ENCODE measurements around the gene TIE1. TPM values are rescaled to one million over a fixed set of nuclear protein-coding genes. Genes with fewer than 3 reads are reported as not detected.

Gene TIE1
- total and polyA plus RNA-seq, 9 of the 15 experiments (the other 6 are each of a cell fraction or from before 2014, with no cell fraction given), result 0.07 to 0.49 (median 0.14) TPM; not detected in 4

- intact Hi-C loops (cut with micrococcal nuclease) (no loop called here), in situ Hi-C loops (cut with MboI) (no loop called here)
- POLR2A ChIA-PET, result interaction anchor here (1.1 kb wide), 1 partner anchor 18 kb away, joined by 3 read pairs; no protein-coding TSS in a partner anchor
- BruUV-seq (replicated peaks), result no TSS peak
- Histone ChIP-seq H4K20me1 (replicated peaks; ENCODE audit: control insufficient read depth, insufficient read depth, low read length) (no peaks in the 10 kb centered on the region), H3K27me3 (ENCODE audit: control insufficient read depth in 2 of 2, insufficient read depth in 2 of 2, low read length in 2 of 2) (no peaks in the 10 kb centered on the region), H2AFZ (ENCODE audit: low read depth, low read length) (no peak overlapping the region), H3K27ac (ENCODE audit: extremely low read depth, low read depth, low read length) (no peak overlapping the region), H3K4me1 (replicated peaks in 1 of 2; ENCODE audit: control insufficient read depth in 2 of 2, insufficient read depth in 2 of 2, low read length in 2 of 2) (peaks cover 13 to 21% of the 10 kb centered on the region in 2 experiments; a peak in 4 of 5 replicates), H3K4me3 (no peak overlapping the region), H3K9ac (ENCODE audit: insufficient read depth in 1 of 2, low read depth in 2 of 2, low read length in 2 of 2) (no peak overlapping the region), H3K79me2 (ENCODE audit: control insufficient read depth, insufficient read depth, low read length) (no peaks in the 10 kb centered on the region), H3K9me1 (ENCODE audit: control insufficient read depth, insufficient read depth, low read length) (no peaks in the 10 kb centered on the region), H3K9me3 (replicated peaks; ENCODE audit: control insufficient read depth, insufficient read depth, low read depth, low read length) (no peaks in the 10 kb centered on the region), H3K36me3 (ENCODE audit: control insufficient read depth, insufficient read depth, low read length) (no peaks in the 10 kb centered on the region), H3K4me2 (ENCODE audit: insufficient read depth, low read length) (no peak overlapping the region)
- CTCF ChIA-PET (ENCODE audit: low intra/inter-chr PET ratio), result no interaction called here
- DNase-seq (ENCODE audit: extremely low read depth in 1 of 4, low spot score in 3 of 4), result no peak
- WGBS (ENCODE audit: insufficient coverage, low coverage, missing lambda C conversion rate), result 76% methylated on average over 18 of the region's 22 CpGs
- ATAC-seq, result no peak
- no peak for TF ChIP-seq NR2F6 (CRISPR knock-in tag; IDR thresholded peaks at IDR 0.05)
- TF ChIP-seq TFAP4 (CRISPR knock-in tag; IDR thresholded peaks at IDR 0.05; ENCODE audit: borderline replicate concordance), result no peak
- TF ChIP-seq MEF2D (tag; conservative IDR thresholded peaks at IDR 0.05; ENCODE audit: low read depth), result no peak
- no peak for TF ChIP-seq RBM34 (IDR thresholded peaks at IDR 0.05; ENCODE audit: borderline replicate concordance, insufficient read depth, low read length)
- TF ChIP-seq MCM7 (IDR thresholded peaks at IDR 0.05), result no peak
- no peak for TF ChIP-seq CHD7 (IDR thresholded peaks at IDR 0.05; ENCODE audit: low read depth, low read length)
- TF ChIP-seq KLF6 (CRISPR knock-in tag; IDR thresholded peaks at IDR 0.05; ENCODE audit: borderline replicate concordance), result no peak
- no peak for TF ChIP-seq ZNF695 (CRISPR knock-in tag; IDR thresholded peaks at IDR 0.05)
- TF ChIP-seq ZNF253 (CRISPR knock-in tag; conservative IDR thresholded peaks at IDR 0.05), result no peak
- no peak for TF ChIP-seq ZNF143 (CRISPR knock-in tag; IDR thresholded peaks at IDR 0.05)
- no peak for TF ChIP-seq ELF1 (tag; IDR thresholded peaks at IDR 0.05)
- FAIRE-seq, result no peak
These were observed 47.6 kb downstream of the TIE1 start for GRCh38 chr1:43348343-43348808.
